SK-N-SH (cell line): ENCODE measurements around the gene FNTB. TPM values are rescaled to one million over a fixed set of nuclear protein-coding genes. Genes with fewer than 3 reads are reported as not detected.

Experiments
- CTCF ChIA-PET: fragments of 300-600, 350-600 bp; formaldehyde crosslinking; extraction: SDS; loops from one replicate; lab custom pipeline; 2021; lab: Yijun Ruan, JAX
- POLR2A ChIA-PET: fragments of 350-600 bp; sonication (Branson Sonifier 250); formaldehyde crosslinking; extraction: SDS; loops from one replicate; lab custom pipeline; 2020; ENCODE audit warnings: antibody characterized with exemption, inconsistent platforms; lab: Yijun Ruan, JAX
- DNase-seq: peaks from one replicate; pipeline ENCODE4 v3.0.0; 2012
- H2AFZ ChIP-seq: fragments of 200-600 bp; sonication (generic); 2 replicates; pipeline ENCODE4 v1.8.1; 2016; ENCODE audit warnings: antibody characterized with exemption, mild to moderate bottlenecking, low read depth
- H3F3A ChIP-seq: fragments of 200-600 bp; sonication (generic); replicated peaks from 2 replicates; pipeline ENCODE3; 2016; ENCODE audit warnings: antibody characterized with exemption, mild to moderate bottlenecking; ENCODE audit not compliant: insufficient read depth
- H3K27ac ChIP-seq, 2 experiments: fragments of 200-500 bp in 1 of 2; fragments of 200-600 bp in 1 of 2; sonication (Bioruptor generic) in 1 of 2; sonication (generic), shearing (Covaris generic) in 1 of 2; 2 replicates each; pipeline versions ENCODE4 v1.5.1 to v1.6.1; 2014 to 2016; ENCODE audit warnings: low read depth in 2 of 2, inconsistent platforms in 1 of 2, low read length in 1 of 2, mild to moderate bottlenecking in 1 of 2, mixed read lengths in 1 of 2
- H3K27me3 ChIP-seq: fragments of 200-600 bp; sonication (generic), shearing (Covaris generic); 2 replicates; pipeline ENCODE4 v1.6.1; 2016; ENCODE audit warnings: mixed run types; ENCODE audit not compliant: insufficient read depth
- H3K36me3 ChIP-seq, 2 experiments: fragments of 200-500 bp in 1 of 2; fragments of 200-600 bp in 1 of 2; sonication (Bioruptor generic) in 1 of 2; sonication (generic) in 1 of 2; replicated peaks in 1 of 2; 2 replicates each; pipeline versions ENCODE3 to v1.5.1; 2014 to 2016; ENCODE audit warnings: low read length in 1 of 2, mild to moderate bottlenecking in 1 of 2; ENCODE audit not compliant: insufficient read depth in 2 of 2, control insufficient read depth in 1 of 2
- H3K4me1 ChIP-seq, 2 experiments: fragments of 200-500 bp in 1 of 2; fragments of 200-600 bp in 1 of 2; sonication (Bioruptor generic) in 1 of 2; sonication (generic), shearing (Covaris generic) in 1 of 2; 2 replicates each; pipeline versions ENCODE4 v1.5.1 to v1.6.1; 2014 to 2016; ENCODE audit warnings: low read depth in 1 of 2, low read length in 1 of 2, mixed run types in 1 of 2; ENCODE audit not compliant: insufficient read depth in 2 of 2, control insufficient read depth in 1 of 2
- H3K4me2 ChIP-seq: fragments of 200-600 bp; sonication (generic), shearing (Covaris generic); 2 replicates; pipeline ENCODE4 v1.6.1; 2017; ENCODE audit warnings: mixed run types
- H3K4me3 ChIP-seq, 2 experiments: fragments of 200-500 bp in 1 of 2; fragments of 200-600 bp in 1 of 2; sonication (Bioruptor generic) in 1 of 2; sonication (generic), shearing (Covaris generic) in 1 of 2; 2 replicates each; pipeline versions ENCODE4 v1.5.1 to v1.8.1; 2014 to 2016; ENCODE audit warnings: low read depth in 2 of 2, inconsistent platforms in 1 of 2, low read length in 1 of 2, mild to moderate bottlenecking in 1 of 2, mixed read lengths in 1 of 2, moderate library complexity in 1 of 2
- H3K79me2 ChIP-seq: fragments of 200-600 bp; sonication (generic); 2 replicates; pipeline ENCODE4 v1.8.1; 2017; ENCODE audit warnings: mild to moderate bottlenecking; ENCODE audit not compliant: insufficient read depth
- H3K9ac ChIP-seq: fragments of 200-600 bp; sonication (generic); 2 replicates; pipeline ENCODE4 v1.6.1; 2017; ENCODE audit warnings: mixed run types
- H3K9me2 ChIP-seq: fragments of 200-600 bp; sonication (generic); 2 replicates; pipeline ENCODE4 v1.6.1; 2017; ENCODE audit warnings: mixed run types
- H3K9me3 ChIP-seq: fragments of 200-600 bp; sonication (generic); 2 replicates; pipeline ENCODE4 v1.6.1; 2017; ENCODE audit warnings: mixed run types, mild to moderate bottlenecking, moderate library complexity
- H4K20me1 ChIP-seq: fragments of 200-600 bp; sonication (generic); 2 replicates; pipeline ENCODE4 v1.6.1; 2017; ENCODE audit warnings: mild to moderate bottlenecking, mixed run types; ENCODE audit not compliant: insufficient read depth
- RAD21 ChIP-seq: IDR thresholded peaks from 2 replicates; pipeline ENCODE4 v1.6.1; 2012; ENCODE audit warnings: mild to moderate bottlenecking, low read length
- SMC3 ChIP-seq: IDR thresholded peaks from 2 replicates; pipeline ENCODE4 v1.6.1; 2012; ENCODE audit warnings: low read depth, low read length, improper control_type of control experiment
- TEAD4 ChIP-seq: IDR thresholded peaks from 2 replicates; pipeline ENCODE4 v1.4.0; 2012; ENCODE audit warnings: mild to moderate bottlenecking, borderline replicate concordance; ENCODE audit not compliant: insufficient read depth
- WGBS: methylation state at CpG from one replicate; pipeline ENCODE4 v1.1.6; 2017; ENCODE audit warnings: low lambda C conversion rate; 5-methylcytosine and 5-hydroxymethylcytosine counted together
- polyA plus RNA-seq, 3 experiments: library from polyadenylated mRNA; depleted of rRNA; stranded (reverse); fragments of >200 nt; gene quantifications; 2 replicates each; pipeline ENCODE4 v1.2.3, GENCODE V29; 2012
- TF ChIP-seq, protein P1 (sequence below): IDR thresholded peaks from 2 replicates; pipeline ENCODE4 v1.4.0; 2012; ENCODE audit warnings: low read depth, borderline replicate concordance
- TF ChIP-seq, protein P2 (sequence below): fragments of 200-600 bp; sonication (generic); IDR thresholded peaks from 2 replicates; pipeline ENCODE4 v1.6.1; 2017; ENCODE audit warnings: antibody characterized with exemption, mild to moderate bottlenecking, moderate library complexity

FNTB gene
- polyA plus RNA-seq, 1 of the 3 experiments (the other 2 are of a cell fraction): 18.4 TPM

DNA sequence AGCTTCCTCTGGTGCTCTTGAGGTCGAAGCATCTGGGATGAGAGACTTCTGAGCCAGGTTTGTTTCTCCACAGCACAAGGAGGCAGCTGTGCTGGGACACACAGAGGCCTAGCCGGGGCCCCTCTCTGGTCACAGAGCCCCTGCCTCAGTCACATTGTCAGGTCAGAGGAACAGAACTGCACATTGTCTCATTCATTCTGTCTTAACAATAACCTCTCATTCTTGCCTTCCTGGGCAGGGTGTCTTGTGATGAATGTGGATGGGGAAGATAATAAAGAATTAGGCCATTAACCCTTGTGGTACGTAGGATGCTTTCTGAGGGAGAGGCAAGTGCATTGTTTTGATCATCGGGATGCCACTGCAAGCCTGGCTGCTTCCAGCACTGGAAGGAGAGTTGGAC is 29.8 kb downstream of the FNTB start:
- ChIA-PET POLR2A (no interaction called here), CTCF (interaction anchor here (1.5 to 1.7 kb wide), 2 partner anchors 30 to 57 kb away, joined by 4 read pairs; partner anchors contain the start of gene FNTB)
- no peaks in the 10 kb centered on the region for H4K20me1 ChIP-seq
- no peak overlapping the region for H3K27ac ChIP-seq
- H3K9ac ChIP-seq: no peak overlapping the region
- no peaks in the 10 kb centered on the region for H3K9me3 ChIP-seq
- no peak overlapping the region for H3K4me3 ChIP-seq
- H3F3A ChIP-seq: no peaks in the 10 kb centered on the region
- H3K4me1 ChIP-seq: no peaks in the 10 kb centered on the region
- H3K9me2 ChIP-seq: no peaks in the 10 kb centered on the region
- TF ChIP-seq TEAD4: no peak
- TF ChIP-seq, protein P1, sequence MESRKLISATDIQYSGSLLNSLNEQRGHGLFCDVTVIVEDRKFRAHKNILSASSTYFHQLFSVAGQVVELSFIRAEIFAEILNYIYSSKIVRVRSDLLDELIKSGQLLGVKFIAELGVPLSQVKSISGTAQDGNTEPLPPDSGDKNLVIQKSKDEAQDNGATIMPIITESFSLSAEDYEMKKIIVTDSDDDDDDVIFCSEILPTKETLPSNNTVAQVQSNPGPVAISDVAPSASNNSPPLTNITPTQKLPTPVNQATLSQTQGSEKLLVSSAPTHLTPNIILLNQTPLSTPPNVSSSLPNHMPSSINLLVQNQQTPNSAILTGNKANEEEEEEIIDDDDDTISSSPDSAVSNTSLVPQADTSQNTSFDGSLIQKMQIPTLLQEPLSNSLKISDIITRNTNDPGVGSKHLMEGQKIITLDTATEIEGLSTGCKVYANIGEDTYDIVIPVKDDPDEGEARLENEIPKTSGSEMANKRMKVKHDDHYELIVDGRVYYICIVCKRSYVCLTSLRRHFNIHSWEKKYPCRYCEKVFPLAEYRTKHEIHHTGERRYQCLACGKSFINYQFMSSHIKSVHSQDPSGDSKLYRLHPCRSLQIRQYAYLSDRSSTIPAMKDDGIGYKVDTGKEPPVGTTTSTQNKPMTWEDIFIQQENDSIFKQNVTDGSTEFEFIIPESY: no peak
- H3K36me3 ChIP-seq: peaks cover 12 to 20% of the 10 kb centered on the region in 2 experiments
- no peak overlapping the region for H2AFZ ChIP-seq
- no peaks in the 10 kb centered on the region for H3K79me2 ChIP-seq
- WGBS: 94% methylated on average over 4 of the region's 4 CpGs
- no peak overlapping the region for H3K4me2 ChIP-seq
- DNase-seq: no peak
- H3K27me3 ChIP-seq: no peaks in the 10 kb centered on the region

DNA sequence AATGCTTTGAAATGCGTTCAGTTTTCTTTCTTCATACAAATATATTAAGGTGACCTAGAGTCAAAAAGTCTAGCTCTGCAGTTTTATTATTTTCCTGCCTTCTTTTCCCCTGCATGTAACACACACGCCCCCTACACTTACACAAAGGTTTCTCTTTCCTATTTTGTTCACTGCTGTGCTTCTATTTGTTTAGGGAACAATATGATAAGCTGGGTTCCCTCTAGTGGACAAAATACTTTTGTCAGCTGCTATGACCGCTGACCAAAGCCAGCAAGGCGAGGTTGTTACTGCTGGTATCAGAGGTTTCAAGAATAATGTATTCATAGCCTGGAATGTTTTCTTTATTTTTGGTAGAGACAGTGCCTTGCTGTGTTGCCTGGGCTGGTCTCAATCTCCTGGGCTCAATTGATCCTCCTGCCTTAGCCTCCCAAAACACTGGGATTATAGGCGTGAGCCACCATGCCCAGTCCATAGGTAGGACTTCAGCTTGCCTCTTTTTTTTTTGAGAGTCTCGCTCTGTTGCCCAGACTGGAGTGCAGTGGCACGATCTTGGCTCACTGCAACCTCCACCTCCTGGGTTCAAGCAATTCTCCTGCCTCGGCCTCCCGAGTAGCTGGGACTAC is 33.4 kb downstream of the FNTB start:
- Histone ChIP-seq H3K36me3 (peaks cover 5 to 12% of the 10 kb centered on the region in 2 experiments), H3K27me3 (no peaks in the 10 kb centered on the region), H3K9me3 (no peaks in the 10 kb centered on the region), H3K4me3 (no peak overlapping the region), H3K4me1 (no peaks in the 10 kb centered on the region), H2AFZ (no peak overlapping the region), H4K20me1 (no peaks in the 10 kb centered on the region), H3F3A (no peaks in the 10 kb centered on the region), H3K9me2 (no peaks in the 10 kb centered on the region), H3K79me2 (no peaks in the 10 kb centered on the region), H3K4me2 (no peak overlapping the region), H3K9ac (no peak overlapping the region), H3K27ac (no peak overlapping the region)
- ChIA-PET CTCF (interaction anchor here (0.6 to 3.1 kb wide), 29 partner anchors 10 to 351 kb away, joined by 3 to 50 read pairs (median 5); partner anchors contain the start of gene FNTB), POLR2A (no interaction called here)
- TF ChIP-seq SMC3 (peak; percentile 41), RAD21 (peak; percentile 57)
- TF ChIP-seq, protein P1: no peak
- TF ChIP-seq, protein P2, sequence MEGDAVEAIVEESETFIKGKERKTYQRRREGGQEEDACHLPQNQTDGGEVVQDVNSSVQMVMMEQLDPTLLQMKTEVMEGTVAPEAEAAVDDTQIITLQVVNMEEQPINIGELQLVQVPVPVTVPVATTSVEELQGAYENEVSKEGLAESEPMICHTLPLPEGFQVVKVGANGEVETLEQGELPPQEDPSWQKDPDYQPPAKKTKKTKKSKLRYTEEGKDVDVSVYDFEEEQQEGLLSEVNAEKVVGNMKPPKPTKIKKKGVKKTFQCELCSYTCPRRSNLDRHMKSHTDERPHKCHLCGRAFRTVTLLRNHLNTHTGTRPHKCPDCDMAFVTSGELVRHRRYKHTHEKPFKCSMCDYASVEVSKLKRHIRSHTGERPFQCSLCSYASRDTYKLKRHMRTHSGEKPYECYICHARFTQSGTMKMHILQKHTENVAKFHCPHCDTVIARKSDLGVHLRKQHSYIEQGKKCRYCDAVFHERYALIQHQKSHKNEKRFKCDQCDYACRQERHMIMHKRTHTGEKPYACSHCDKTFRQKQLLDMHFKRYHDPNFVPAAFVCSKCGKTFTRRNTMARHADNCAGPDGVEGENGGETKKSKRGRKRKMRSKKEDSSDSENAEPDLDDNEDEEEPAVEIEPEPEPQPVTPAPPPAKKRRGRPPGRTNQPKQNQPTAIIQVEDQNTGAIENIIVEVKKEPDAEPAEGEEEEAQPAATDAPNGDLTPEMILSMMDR: peak; percentile 73
- WGBS: 86% methylated on average over 9 of the region's 9 CpGs
- peak; percentile 59 for DNase-seq
